GM19025 (cell line): ENCODE results near the gene TMEM203.

Experiments used
- ATAC-seq: cut with Tn5 transposase; IDR thresholded peaks from one replicate; pipeline ENCODE4 v1.9.1; 2021; ENCODE audit warnings: mild to moderate bottlenecking, low read depth, moderate library complexity; ENCODE audit not compliant: unreplicated experiment

TMEM203 gene

GRCh38 chr9:137167747-137168572 lies 37.5 kb downstream of the TMEM203 start:
- no peak for ATAC-seq

- ATAC-seq, result no peak
These were observed 38.1 kb downstream of the TMEM203 start for GRCh38 chr9:137167277-137167746.

GRCh38 chr9:137166380-137167229 lies 38.8 kb downstream of the TMEM203 start:
- no peak for ATAC-seq

- no peak for ATAC-seq
These were observed 40.1 kb downstream of the TMEM203 start for GRCh38 chr9:137165250-137165836.

GRCh38 chr9:137164370-137165249 lies 40.8 kb downstream of the TMEM203 start:
- no peak for ATAC-seq

GRCh38 chr9:137163805-137164204 lies 41.6 kb downstream of the TMEM203 start:
- ATAC-seq, result no peak

- ATAC-seq, result no peak
These were observed 42.1 kb downstream of the TMEM203 start for GRCh38 chr9:137163365-137163715.

GRCh38 chr9:137162505-137163364 lies 42.7 kb downstream of the TMEM203 start:
- ATAC-seq, result no peak

GRCh38 chr9:137161558-137162486 lies 43.6 kb downstream of the TMEM203 start:
- no peak for ATAC-seq

GRCh38 chr9:137160716-137161557 lies 44.5 kb downstream of the TMEM203 start:
- no peak for ATAC-seq

- ATAC-seq, result no peak
These were observed 45.4 kb downstream of the TMEM203 start for GRCh38 chr9:137160054-137160425.

- no peak for ATAC-seq
These were observed 46.1 kb downstream of the TMEM203 start for GRCh38 chr9:137159105-137160053.

GRCh38 chr9:137158625-137159024 lies 46.8 kb downstream of the TMEM203 start:
- ATAC-seq, result no peak

- no peak for ATAC-seq
These were observed 47.6 kb downstream of the TMEM203 start for GRCh38 chr9:137157618-137158415.

GRCh38 chr9:137156567-137157375 lies 48.7 kb downstream of the TMEM203 start:
- ATAC-seq, result no peak
